Keratinocyte (primary cell): Measurements from ENCODE around the gene ACTR10. TPM values are rescaled to one million over a fixed set of nuclear protein-coding genes. Genes with fewer than 3 reads are reported as not detected.
A peak's percentile ranks its signal among the peaks of the same experiment; 100 is the strongest.

ENCODE experiments used
- DNase-seq: peaks from one replicate; pipeline ENCODE4 v3.0.0-alpha.2; 2011; ENCODE audit warnings: low read depth, missing footprints, low spot score
- FAIRE-seq: peaks from 2 replicates; lab custom pipeline; 2011; peaks lifted over from hg19 to GRCh38; lab: Jason Lieb, UNC
- H2AFZ ChIP-seq: 2 replicates; pipeline ENCODE4 v1.6.0; 2012; ENCODE audit warnings: low read length, control low read depth, inconsistent platforms; ENCODE audit not compliant: control insufficient read depth
- H3K27ac ChIP-seq: 2 replicates; pipeline ENCODE4 v1.5.1; 2011; ENCODE audit warnings: low read length; ENCODE audit not compliant: control insufficient read depth, insufficient read depth
- H3K27me3 ChIP-seq: 3 replicates; pipeline ENCODE4 v1.6.0; 2011; ENCODE audit warnings: low read length; ENCODE audit not compliant: control insufficient read depth, insufficient read depth; ENCODE audit errors: extremely low read depth
- H3K36me3 ChIP-seq, 2 experiments: 2 replicates in 1 of 2; 3 replicates in 1 of 2; pipeline ENCODE4 v1.5.1; 2011; ENCODE audit warnings: low read length in 2 of 2, mild to moderate bottlenecking in 1 of 2; ENCODE audit not compliant: control insufficient read depth in 2 of 2, insufficient read depth in 2 of 2; ENCODE audit errors: extremely low read depth in 1 of 2
- H3K4me1 ChIP-seq: 3 replicates; pipeline ENCODE4 v1.5.1; 2011; ENCODE audit warnings: low read length; ENCODE audit not compliant: control insufficient read depth, insufficient read depth; ENCODE audit errors: extremely low read depth
- H3K4me2 ChIP-seq: 3 replicates; pipeline ENCODE4 v1.6.0; 2011; ENCODE audit warnings: low read depth, low read length; ENCODE audit not compliant: control insufficient read depth, insufficient read depth; ENCODE audit errors: extremely low read depth
- H3K4me3 ChIP-seq, 3 experiments: fragments of 200-600 bp in 1 of 3; sonication (generic) in 1 of 3; 2 replicates in 2 of 3; 3 replicates in 1 of 3; pipeline ENCODE4 v1.5.1; 2011 to 2016; ENCODE audit warnings: low read length in 3 of 3, mild to moderate bottlenecking in 3 of 3, control low read depth in 2 of 3, inconsistent platforms in 1 of 3, low read depth in 1 of 3, mixed read lengths in 1 of 3, mixed run types in 1 of 3, moderate library complexity in 1 of 3; ENCODE audit not compliant: control insufficient read depth in 2 of 3, insufficient read depth in 2 of 3; ENCODE audit errors: extremely low read depth in 1 of 3
- H3K79me2 ChIP-seq: 2 replicates; pipeline ENCODE4 v1.6.0; 2012; ENCODE audit warnings: low read length; ENCODE audit not compliant: control insufficient read depth, insufficient read depth
- H3K9ac ChIP-seq: 3 replicates; pipeline ENCODE4 v1.6.0; 2011; ENCODE audit warnings: low read length; ENCODE audit not compliant: control insufficient read depth, insufficient read depth; ENCODE audit errors: extremely low read depth
- H3K9me1 ChIP-seq: 3 replicates; pipeline ENCODE4 v1.6.0; 2011; ENCODE audit warnings: low read length; ENCODE audit not compliant: control insufficient read depth, insufficient read depth; ENCODE audit errors: extremely low read depth
- H3K9me3 ChIP-seq: 2 replicates; pipeline ENCODE4 v1.5.1; 2012; ENCODE audit warnings: low read depth, low read length; ENCODE audit not compliant: control insufficient read depth
- H4K20me1 ChIP-seq: 3 replicates; pipeline ENCODE4 v1.6.0; 2011; ENCODE audit warnings: low read length; ENCODE audit not compliant: control insufficient read depth, insufficient read depth; ENCODE audit errors: extremely low read depth
- EZH2 ChIP-seq: IDR thresholded peaks from one replicate; pipeline ENCODE4 v1.6.1; 2012; ENCODE audit warnings: inconsistent platforms, mild to moderate bottlenecking, low read length, moderate library complexity
- dilution Hi-C: fragments of 300-500 bp; cut with MboI; formaldehyde crosslinking; loops from one replicate; pipeline ENCODE4 v1.7.0; 2020; ENCODE audit warnings: low sequenced_read_pairs; ENCODE audit not compliant: extremely low pct_ligation_motif_present
- polyA plus RNA-seq, 5 experiments: library from polyadenylated mRNA; depleted of rRNA in 3 of 5; stranded (reverse) in 3 of 5; stranded (forward) in 1 of 5; unstranded in 1 of 5; fragments of >200 nt; gene quantifications; 1 replicate in 1 of 5; 2 replicates in 3 of 5; 3 replicates in 1 of 5; pipeline versions ENCODE4 v1.2.1 to v1.2.3, GENCODE V29; 2011 to 2012; ENCODE audit warnings: missing spikeins in 2 of 5, low read depth in 1 of 5, low replicate concordance in 1 of 5
- TF ChIP-seq, protein P1 (sequence below), 3 experiments: IDR thresholded peaks in 1 of 3; conservative IDR thresholded peaks in 1 of 3; optimal IDR thresholded peaks in 1 of 3; 2 replicates in 2 of 3; 3 replicates in 1 of 3; pipeline versions ENCODE3 to v1.5.1; 2011; ENCODE audit warnings: low read length in 3 of 3, mild to moderate bottlenecking in 3 of 3, moderate library complexity in 2 of 3, control low read depth in 1 of 3, inconsistent platforms in 1 of 3; ENCODE audit not compliant: insufficient read depth in 2 of 3; ENCODE audit errors: extremely low read depth in 1 of 3

Gene ACTR10
- polyA plus RNA-seq, 1 donor (not counting 4 experiments of a cell fraction or from before 2014, with no cell fraction given), result 125 TPM

DNA sequence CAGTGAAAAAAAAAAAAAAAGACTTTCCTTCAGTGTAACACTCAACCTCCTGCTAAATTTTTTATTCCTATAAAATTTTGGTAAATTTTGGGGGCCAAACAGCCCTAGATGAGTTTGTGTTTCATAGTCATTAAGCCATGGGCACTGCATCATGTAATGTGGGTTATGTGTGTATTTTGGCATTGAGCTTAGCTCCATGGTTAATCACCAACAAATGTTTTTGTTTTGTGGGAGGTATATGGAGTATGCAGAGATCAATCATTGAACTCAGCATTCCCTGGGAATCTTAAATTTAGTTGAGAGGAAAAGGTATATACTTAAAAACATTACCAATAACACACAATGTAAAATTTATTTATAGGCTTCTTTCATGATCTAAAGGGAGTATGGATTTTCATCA, 39.4 kb upstream of the ACTR10 start:
- no peak overlapping the region for H2AFZ ChIP-seq
- no peak overlapping the region for H3K9ac ChIP-seq
- H3K27ac ChIP-seq, result no peak overlapping the region
- FAIRE-seq, result no peak
- H3K27me3 ChIP-seq, result no peaks in the 10 kb centered on the region
- H4K20me1 ChIP-seq, result no peaks in the 10 kb centered on the region
- no peak overlapping the region for H3K4me2 ChIP-seq
- H3K9me3 ChIP-seq, result no peaks in the 10 kb centered on the region
- H3K79me2 ChIP-seq, result no peaks in the 10 kb centered on the region
- H3K4me3 ChIP-seq, result no peak overlapping the region
- no peaks in the 10 kb centered on the region for H3K36me3 ChIP-seq
- peaks cover 2% of the 10 kb centered on the region for H3K4me1 ChIP-seq
- no peak for DNase-seq
- dilution Hi-C loops, result no loop called here
- no peaks in the 10 kb centered on the region for H3K9me1 ChIP-seq
- TF ChIP-seq EZH2, result no peak
- TF ChIP-seq, protein P1, sequence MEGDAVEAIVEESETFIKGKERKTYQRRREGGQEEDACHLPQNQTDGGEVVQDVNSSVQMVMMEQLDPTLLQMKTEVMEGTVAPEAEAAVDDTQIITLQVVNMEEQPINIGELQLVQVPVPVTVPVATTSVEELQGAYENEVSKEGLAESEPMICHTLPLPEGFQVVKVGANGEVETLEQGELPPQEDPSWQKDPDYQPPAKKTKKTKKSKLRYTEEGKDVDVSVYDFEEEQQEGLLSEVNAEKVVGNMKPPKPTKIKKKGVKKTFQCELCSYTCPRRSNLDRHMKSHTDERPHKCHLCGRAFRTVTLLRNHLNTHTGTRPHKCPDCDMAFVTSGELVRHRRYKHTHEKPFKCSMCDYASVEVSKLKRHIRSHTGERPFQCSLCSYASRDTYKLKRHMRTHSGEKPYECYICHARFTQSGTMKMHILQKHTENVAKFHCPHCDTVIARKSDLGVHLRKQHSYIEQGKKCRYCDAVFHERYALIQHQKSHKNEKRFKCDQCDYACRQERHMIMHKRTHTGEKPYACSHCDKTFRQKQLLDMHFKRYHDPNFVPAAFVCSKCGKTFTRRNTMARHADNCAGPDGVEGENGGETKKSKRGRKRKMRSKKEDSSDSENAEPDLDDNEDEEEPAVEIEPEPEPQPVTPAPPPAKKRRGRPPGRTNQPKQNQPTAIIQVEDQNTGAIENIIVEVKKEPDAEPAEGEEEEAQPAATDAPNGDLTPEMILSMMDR (optimal IDR thresholded peaks at IDR 0.05 in 1 of 3, IDR thresholded peaks at IDR 0.05 in 1 of 3, conservative IDR thresholded peaks at IDR 0.05 in 1 of 3; ENCODE audit: extremely low read depth in 1 of 3, insufficient read depth in 2 of 3, low read length in 3 of 3), result no peak

DNA sequence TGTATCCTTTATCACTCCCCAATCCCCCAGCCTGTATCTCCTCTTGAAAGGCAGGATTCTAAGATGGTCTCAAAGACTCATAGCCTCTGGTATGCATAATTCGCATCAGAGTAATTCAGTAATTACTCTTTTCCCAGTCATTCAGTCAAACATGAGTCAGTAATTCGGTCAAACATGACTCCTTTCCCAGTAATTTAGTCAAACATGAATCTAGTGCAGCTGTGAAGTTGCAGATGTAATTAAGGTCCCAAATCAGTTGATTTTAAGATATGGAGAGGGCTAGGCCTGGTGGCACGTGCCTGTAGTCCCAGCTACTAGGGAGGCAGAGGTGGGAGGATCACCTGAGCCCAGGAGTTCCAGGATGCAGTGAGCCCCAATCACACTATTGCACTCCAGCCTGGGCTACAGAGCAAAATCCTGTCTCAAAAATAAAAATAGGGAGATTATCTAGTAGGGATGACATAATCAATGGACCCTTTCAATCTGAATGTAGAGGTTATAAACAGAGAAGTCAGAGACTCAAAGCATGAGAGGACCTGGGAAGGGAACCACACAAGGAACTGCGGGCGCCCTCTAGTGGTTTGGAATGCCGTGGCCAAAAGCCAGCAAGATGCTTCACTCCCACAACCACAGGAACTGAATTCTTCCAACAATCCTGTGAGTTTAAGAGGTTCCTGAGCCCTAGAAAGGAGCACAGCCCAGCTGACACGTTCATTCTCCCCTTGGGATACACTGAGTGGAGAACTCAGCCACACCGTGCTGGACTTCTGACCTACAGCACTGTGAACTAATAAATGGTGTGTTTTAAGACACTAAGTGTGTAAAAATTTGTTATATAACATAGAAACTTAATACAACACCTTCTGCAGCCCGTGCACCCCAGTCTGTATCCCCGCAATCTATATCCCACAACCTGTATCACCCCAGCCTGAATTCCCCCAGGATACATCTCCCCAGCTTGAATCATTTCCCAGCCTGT, 33.7 kb upstream of the ACTR10 start:
- Histone ChIP-seq H3K79me2 (no peaks in the 10 kb centered on the region), H3K27me3 (no peaks in the 10 kb centered on the region), H3K9me3 (no peaks in the 10 kb centered on the region), H3K27ac (no peak overlapping the region), H3K36me3 (no peaks in the 10 kb centered on the region), H4K20me1 (no peaks in the 10 kb centered on the region), H3K4me1 (peaks cover 18% of the 10 kb centered on the region), H3K9me1 (no peaks in the 10 kb centered on the region), H2AFZ (peak overlapping the region; percentile 56), H3K9ac (no peak overlapping the region), H3K4me2 (peak overlapping the region; percentile 28), H3K4me3 (no peak overlapping the region)
- FAIRE-seq (peak; percentile 36), DNase-seq (peak; percentile 40)
- dilution Hi-C loops, result no loop called here
- TF ChIP-seq EZH2, result no peak
- TF ChIP-seq, protein P1 (optimal IDR thresholded peaks at IDR 0.05 in 1 of 3, IDR thresholded peaks at IDR 0.05 in 1 of 3, conservative IDR thresholded peaks at IDR 0.05 in 1 of 3; ENCODE audit: extremely low read depth in 1 of 3, insufficient read depth in 2 of 3, low read length in 3 of 3), result peak; percentile 77 to 95 (median 80)
